NOMO-1 treated with dmso at 0.1 percent for 144 hours (cell line): ENCODE results near the gene LFNG.

Experiments
- DNase-seq: peaks from one replicate; lab custom pipeline; 2025; ENCODE audit not compliant: unreplicated experiment; lab: John Stamatoyannopoulos, UW

LFNG gene

DNA sequence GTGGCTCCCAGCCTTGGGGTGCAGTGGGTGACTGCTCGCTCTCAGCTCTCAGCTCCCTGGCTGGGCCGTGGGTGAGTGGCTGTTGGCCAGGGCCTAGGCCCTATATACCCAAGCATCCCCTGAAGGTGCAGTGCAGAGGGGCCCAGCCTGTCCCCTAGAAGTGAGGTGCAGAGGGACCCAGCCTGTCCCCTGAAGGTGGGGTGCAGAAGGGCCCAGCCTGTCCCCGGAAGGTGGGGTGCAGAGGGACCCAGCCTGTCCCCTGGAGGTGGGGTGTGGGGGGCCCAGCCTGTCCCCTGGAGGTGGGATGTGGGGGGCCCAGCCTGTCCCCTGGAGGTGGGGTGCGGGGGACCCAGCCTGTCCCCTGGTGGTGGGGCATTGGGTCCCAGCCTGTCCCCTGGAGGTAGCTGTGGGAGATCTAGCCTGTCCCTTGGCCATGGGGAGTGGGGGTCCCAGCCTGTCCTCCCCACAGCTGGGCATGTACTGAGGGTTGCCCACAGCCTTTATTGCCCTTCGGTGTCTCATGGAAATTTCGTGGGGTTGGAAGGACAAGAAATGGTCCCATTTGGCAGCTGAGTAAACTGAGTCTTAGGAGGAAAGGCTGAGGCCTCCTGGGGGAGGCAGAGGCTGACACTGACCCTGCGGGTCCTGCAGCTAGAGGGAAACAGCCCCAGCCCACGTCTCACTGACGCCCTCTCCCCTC lies 17.5 kb upstream of the LFNG start:
- no peak for DNase-seq

DNA sequence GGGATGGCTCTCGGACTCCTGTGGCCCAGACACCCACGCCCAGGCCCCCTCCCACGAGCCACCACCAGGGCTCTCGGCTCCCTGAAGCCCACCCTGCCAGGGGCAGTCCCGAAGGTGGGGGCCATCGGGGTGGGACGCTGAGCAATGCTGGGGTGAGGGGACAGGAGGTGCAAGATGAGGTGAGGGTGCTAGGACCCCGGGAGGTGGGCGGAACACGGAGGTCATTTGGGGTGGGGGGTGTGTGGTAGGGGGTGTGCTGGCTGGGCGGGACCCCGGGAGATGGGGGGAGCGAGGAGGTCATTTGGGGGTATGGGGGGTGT lies 17.0 kb upstream of the LFNG start:
- DNase-seq = no peak

DNA sequence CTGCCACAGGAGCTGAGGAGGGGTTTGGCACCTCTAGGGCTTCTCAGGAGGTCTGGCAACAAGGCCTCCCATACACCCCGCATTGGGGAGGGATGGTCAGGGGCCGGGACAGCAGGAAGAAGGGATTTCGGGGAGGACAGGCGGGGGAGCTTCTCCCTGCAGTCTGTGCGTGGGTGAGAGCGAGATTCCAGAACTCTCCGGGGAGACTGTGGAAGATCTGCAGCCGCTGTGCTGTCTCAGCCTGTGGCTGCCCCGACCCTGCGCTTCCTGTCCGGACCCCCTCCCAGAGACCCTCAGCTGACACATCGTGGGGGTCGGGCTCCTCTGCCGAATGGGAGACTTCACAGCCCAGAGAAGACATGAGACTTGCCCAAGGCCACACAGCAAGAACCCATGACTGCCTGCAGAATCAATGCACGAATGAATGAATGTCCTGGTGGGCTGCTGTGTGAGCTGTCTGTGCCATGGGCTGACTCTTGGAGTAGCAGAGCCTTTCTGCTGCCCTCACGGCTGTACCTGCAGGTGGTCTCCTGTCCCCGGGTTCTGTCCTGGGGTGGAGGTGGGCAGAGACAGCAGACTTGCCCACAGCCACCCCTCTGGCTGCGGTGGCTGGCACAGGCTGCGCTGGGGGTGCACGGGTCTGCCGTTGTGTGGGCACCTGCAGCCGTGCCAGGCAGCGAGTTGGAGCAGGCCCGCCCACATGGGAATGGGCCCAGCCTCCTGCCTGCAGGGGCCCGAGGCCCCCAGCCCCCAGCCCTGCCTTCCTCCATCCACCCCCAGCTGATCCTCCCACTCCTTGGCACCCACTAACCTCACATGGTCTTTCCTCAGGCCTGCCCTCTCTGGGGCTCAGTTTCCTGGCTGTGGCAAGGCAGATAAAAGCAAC lies 16.3 kb upstream of the LFNG start:
- no peak for DNase-seq

DNA sequence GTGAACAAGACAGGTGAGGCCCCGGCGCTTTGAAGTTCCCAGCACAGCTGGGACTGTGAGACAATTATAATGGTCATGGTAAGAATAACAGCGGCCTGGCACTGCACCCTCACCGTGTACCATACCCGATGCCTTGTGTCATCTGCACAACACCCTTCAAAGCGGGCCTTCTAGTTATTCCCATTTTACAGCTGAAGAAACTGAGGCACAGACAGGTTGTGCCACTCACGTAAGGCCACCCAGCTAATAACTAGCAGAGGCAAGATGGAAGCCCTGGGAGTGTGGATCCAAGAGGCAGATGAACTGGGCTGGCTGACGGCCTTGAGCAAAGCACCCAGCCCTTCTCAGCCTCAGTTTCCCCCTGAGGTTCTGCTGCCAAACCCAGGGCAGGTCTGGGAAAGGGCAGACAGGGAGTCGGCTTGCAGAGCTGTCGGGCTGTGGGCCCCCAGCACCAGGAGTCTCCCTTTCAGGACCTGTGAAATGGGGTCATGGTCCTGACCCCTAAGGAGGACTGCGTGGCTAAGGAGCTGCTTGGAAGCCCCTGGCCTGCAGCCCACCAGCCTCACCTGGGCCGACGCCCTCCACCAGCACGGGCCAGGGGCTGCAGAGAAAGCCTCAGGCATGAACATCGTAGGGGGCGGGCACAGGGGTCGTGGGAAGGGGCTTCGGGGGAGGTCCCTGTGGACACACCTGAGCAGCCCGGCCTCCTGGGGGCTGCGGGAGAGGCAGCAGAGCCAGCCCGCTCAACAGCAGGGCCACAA lies 15.3 kb upstream of the LFNG start:
- DNase-seq = no peak

DNA sequence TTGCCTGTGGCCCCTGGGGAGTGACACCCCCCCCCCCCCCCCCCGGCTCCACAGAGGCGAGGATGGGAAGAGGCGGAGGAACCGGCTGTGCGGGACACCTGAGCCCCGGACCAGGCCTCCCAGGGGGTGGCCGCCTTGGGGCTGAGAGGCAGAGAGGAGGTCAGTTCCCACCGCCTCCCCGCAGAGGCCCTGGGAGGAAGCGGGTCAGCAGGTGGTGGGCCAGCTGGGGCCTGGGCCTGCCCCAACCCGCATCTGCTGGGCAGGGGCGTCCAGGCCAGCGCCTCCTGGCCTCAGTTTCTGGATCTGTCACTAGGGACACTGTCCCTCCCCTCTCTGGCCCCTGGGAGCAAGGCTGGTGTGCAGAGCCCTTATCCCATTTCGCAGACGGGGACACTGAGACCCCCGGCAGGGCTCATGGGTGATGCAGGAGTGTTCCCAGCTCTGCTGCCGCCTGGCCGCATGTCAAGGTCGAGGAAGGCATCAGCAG lies 14.6 kb upstream of the LFNG start:
- DNase-seq = no peak

DNA sequence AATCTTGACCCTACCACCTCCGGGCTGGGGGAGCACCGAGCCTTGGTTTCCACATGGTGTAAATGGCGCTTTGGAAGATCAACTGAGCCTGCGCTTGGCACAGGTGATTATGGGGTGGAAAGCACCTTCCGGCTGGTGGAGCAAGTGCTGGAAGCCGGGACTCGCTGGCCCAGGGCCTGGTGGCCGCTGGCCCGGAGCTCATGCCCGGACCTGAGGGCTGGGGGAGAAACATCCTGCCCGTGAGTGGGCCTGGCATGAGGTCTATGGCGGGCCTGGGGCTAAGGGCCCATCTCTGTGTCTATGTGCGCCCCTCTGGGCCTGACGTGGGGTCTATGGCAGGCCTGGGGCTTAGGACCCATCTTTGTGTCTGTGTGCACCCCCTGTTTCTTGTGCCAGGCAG lies 14.2 kb upstream of the LFNG start:
- no peak for DNase-seq

DNA sequence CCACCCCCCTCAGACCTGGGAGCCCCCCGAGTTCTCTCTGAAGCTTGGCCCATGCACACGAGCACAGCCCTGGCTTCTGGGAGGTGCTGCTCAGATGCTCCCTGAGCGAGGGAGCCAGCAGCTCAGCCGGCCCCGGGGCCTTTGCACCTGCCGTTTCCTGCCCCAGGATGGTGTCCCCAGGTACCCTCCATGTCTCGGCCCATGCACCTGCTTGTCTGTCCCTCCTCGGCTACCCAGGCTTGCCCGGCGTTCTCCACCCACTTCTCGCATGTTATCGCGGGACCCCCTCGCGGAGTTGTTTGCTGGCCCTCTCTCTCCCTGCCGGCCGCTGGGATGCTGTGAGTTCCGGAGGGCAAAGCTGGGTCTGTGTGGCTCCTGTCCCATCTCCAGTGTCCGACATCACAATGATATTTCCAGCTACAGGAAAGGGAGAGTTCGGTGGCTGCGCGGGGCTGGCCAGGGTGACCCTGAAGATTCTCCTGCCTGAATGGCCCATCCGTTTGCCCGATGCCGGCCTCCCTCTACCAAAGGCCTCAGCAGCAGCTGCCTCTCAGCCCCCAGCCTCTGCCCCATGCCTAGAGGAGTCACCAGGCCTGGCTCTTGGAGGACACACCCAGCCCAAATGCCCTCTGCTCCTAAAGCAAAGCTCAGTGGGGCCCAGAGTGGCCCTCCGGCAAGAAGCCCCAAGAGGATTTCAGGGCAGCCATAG lies 12.2 kb upstream of the LFNG start:
- no peak for DNase-seq

DNA sequence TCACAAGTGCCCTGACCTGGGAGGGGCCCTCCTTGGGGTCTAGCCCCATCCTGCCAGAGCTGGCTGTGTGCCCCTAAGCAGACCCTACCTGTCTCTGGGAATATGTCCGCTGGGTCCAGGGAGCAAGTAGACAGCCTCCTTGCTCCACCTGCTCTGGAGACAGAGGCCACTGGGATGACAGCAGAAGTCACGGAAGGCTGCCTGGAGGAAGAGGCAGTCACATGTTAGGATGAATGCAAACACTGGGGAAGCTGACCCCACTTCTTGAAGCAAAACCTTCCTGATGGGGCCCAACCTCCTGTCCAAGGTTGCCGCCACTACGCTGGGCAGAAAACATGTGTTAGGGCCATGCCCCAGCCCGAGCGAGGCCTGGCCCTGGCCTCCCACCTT lies 11.7 kb upstream of the LFNG start:
- DNase-seq = no peak

DNA sequence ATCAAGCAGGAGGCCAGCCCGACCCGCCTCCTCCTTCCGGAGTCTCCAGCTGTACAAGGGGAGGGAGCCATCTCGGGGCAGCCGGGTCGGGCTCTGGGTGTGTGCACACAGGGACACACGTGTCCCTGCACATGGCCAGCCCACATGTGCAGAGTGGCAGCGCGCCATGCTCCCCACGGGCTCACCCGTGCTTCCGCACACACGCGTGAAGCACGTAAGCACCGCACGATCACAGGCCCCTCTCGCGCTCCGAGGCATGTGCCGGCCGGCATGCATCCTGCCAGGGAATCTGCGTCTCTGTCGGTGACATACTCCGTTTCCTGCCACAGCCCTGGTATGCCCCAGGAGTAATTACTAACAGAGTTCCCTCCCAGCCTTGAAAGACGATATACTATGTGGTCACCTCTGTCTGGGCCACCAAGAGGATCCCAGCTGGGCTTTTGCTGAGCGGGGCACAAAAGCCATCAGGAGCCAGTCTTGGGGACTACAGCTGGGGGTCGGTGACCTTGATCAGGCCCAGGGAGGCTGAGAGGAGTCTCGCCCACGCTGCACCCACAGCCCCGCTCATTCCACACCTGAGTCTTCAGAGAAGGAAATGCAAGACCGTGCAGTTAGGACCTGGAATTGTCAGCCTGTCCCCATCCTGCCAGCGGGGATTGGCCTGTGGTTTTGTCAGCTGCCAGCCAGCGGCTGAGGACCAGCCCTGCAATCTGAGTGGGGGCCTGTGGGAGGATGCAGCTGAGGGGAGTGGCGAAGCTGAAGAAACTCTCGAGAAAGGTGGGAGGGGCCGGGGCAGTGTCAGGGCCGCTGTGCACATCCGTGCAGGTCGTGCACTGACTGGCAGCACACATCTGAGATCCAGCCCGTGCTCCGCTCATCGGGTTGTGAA lies 11.0 kb upstream of the LFNG start:
- DNase-seq = peak; percentile 84

DNA sequence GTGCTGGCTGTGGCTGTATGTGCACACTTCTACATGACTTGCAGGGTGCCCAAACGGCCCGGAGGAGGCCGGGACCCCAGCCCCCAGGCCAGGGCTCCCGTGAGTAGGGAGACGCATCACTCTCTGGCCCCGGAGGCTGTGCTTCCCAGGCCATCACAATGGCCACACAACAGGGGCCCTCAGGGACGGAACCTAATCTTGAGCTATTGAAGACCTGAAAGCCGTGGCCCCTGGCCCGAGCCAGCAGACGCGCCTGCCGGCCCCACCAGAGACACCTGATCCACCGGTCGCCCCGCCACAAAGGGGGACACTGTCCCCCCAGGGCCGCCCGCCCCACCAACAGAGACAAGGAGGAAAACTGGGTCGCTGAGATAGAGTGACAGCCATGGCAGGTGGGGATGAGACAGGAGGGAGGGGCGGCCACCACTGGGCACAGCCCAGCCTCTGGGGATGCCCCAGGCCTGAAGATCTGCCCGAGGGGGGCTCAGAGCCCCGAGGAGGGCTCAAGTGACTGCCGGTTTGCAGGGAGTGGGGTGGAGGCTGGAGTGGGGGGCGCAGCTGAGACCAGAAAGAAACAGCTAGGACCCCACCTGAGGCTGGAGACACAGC lies 10.2 kb upstream of the LFNG start:
- DNase-seq = no peak

DNA sequence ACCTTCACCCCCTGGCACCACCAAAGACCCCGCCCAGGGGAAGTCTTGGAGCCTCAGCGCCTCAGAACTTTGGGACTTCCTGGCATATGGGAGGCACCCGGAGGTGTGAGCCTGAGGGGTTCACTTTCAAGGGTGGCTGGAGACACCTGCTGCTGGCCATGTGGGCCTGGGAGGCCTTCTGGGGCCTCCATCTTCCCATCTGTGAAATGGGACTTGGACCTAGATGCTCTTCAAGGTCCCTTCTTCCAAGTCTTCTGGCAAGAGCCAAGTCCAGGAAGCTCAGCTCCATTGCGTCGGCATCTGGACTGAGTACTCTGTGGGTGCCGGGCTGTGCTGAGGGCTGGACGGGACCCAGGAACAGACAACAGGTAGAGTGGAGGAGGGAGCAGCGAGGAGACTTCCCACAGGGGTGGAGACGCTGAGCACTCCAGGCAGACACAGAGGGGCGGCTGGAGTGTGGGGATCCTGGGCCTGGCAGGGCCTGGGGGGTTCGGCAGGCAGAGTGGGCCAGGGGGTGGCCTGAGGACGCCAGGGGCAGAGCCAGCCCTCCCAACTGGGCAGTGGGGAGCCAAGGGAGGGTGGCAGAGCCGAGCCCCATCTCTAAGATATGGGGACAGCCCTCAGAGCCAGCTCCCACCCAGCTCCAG lies 9.3 kb upstream of the LFNG start:
- no peak for DNase-seq

DNA sequence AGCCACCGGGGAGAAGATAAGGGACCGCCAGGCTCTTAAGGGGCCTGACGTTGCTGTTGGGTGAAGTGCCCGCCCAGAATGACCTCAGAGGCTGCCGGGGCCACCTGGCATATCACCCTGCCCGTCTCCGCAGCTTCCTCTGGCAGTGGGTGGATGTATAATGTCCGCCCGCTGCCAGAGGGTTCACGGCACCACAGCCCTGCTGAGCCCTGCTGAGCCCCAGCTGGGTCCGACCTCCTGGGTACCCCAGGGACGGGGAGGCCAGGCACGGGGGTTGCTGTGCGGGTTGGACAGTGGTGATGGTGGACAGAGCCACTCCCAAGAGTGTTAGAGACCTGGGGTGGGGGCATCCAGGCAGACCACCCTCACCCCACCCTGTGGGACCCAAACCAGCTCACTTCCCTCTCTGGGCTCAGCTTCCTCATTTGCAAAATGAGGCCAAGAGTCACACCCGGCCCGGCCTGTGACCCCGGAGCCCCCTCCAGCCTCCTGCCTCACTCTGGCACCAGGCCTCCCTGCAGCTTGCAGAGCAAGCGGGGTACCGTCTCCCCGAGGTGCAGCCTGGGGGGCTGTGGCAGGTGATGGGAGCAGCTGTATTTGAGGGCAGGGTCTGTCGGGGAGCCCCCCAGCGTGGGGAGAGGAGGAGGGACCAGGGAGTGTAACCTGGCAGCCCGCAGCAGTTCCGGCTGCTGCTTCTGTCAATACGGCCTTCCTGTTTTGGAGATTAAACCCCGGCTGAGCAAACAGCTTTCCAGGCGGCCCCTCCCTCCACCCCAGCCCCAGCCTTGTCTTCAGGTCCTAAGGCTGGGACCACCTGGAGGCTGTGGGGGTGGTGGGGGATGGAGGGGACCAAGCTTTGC lies 8.4 kb upstream of the LFNG start:
- DNase-seq = peak; percentile 79

DNA sequence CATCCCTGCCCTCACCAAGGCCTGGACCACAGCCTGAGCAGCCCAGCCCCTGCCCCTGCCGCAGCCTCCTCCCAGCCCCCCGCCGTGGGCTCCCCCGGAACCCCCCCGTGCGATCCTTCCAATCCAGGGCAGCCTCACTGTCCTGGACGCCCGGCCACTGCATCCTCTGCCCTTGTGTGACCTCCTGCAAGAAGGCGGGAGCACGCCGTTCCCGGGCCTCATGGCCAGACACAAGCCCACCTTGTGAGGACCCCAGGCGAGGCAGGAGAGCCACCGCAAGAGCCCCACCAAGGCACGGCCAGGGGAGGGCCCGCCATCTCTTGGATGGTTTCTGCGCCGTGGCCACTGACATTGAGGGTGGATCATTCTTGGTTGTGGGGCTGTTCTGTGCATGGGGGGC lies 7.8 kb upstream of the LFNG start:
- DNase-seq = no peak

DNA sequence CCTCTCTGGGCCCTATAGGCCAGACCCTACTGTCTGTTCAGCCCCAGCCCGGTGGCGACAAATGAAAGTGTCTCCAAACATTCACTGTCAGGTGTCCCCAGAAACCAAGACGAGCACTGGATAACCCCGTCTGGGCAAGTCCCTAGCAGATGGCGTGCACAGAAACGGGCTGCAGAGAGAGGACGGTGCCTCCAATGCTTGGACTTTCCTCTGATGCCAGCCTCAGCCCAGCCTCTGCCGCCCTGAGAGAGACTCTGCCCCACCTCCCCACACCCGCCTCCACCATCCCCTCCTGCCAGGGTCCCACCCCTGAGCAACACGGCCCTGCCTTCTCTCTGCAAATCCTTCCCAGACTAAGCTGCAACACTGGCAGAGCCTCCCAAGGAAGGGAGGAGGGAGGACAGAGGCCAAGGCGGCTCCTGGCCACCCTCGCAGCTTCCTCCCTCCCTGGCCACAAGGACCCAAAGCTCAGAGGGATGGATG lies 7.4 kb upstream of the LFNG start:
- no peak for DNase-seq

DNA sequence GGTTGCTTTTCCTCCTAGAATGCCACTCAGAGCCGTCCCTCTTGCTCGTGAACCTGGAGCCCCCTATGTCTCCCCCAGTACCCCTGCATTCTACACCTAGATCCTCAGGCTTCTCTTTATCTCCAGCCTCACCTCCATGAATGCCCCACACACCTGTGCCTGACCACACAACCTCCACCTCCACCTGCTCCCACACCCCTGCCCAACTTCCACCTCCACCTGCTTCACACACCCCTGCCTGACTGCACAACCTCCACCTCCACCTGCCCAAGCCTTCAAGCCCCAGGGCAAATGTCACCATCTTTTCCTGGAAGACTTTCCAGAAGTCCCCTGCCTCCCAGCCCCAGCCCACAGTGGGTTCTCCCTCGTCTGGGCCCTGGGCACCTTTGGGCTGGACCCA lies 6.9 kb upstream of the LFNG start:
- no peak for DNase-seq

DNA sequence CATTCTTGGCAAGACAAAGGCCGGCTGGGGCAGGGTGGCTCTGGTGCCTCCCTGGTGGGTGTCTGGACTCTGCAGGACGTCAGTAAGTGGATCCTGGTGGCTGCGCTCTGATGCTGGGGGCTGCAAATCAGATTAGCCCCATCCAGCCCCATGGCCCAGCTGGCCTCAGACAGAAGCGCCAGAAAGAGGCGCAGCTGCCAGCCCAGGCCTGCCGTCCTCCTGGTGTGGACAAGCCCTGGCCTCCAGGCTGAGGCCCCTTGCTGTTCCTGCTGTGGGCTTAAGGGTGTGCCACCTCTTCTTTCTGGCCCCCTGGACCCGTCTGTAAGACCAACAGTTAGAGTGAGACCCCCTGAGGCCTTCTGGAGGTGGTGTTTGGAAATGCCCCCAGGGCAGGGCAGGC lies 5.9 kb upstream of the LFNG start:
- DNase-seq = no peak

DNA sequence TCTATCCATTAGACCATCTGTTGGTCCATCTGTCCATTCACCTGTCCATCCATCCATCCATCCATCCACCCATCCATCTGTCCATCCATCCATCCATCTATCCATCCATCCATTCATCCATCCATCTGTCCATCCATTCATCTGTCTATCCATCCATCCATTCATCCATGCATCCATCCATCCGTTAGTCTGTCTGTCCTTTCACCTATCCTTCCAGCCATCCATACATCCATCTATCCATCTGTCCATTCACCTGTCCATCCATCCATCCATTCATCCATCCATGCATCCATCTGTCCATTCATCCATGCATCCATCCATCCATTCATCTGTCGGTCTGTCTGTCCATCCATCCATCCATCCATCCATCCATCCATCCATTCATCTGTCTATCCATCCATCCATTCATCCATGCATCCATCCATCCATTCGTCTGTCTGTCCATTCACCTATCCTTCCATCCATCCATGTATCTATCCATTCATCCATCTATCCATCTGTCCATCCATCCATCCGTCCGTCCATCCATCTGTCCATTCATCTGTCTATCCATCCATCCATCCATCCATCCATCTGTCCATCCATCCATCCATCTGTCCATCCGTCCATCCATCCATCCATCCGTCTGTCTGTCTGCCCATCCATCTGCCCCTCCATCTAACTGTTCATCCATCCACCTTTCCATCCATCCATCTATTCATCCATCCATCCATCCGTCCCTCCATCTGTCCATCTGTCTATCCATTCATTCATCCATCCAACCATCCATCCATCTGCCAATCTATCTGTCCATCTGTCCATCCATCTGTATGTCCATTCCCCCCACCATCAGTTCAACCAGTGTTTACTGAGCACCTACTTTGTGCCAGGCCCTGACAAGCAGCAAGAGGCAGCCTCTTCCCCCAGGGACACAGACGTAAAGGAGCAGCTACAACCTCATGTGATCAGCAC lies 4.8 kb upstream of the LFNG start:
- DNase-seq = no peak
